Ascending aorta (tissue), 2 donors: ENCODE results near the gene MRPL45. TPM values are rescaled to one million over a fixed set of nuclear protein-coding genes. Genes with fewer than 3 reads are reported as not detected.
"Not testable (repeated sequence)": the region's sequence is repeated elsewhere in the genome, so short reads cannot be mapped to it uniquely, and the experiment has no call there.

Experiments used
- DNase-seq, 2 donors: peaks; one replicate each; pipeline ENCODE4 v3.0.0-alpha.2; 2019; ENCODE audit warnings: low spot score in 2 of 2
- H3K27ac ChIP-seq, 2 donors: fragments of 200-600 bp; sonication (generic); one replicate each; pipeline ENCODE4 v1.5.1; 2016 to 2017; ENCODE audit warnings: mild to moderate bottlenecking in 1 of 2
- H3K27me3 ChIP-seq: fragments of 200-600 bp; sonication (generic); one replicate; pipeline ENCODE4 v1.5.1; 2017
- H3K36me3 ChIP-seq, 2 donors: fragments of 200-600 bp; sonication (generic); one replicate each; pipeline ENCODE4 v1.5.1; 2016
- H3K4me1 ChIP-seq, 2 donors: fragments of 200-600 bp; sonication (generic); one replicate each; pipeline ENCODE4 v1.5.1; 2016 to 2017; ENCODE audit warnings: mild to moderate bottlenecking in 1 of 2
- H3K4me3 ChIP-seq, 2 donors: fragments of 200-600 bp; sonication (generic); one replicate each; pipeline ENCODE4 v1.5.1; 2016 to 2017; ENCODE audit warnings: mild to moderate bottlenecking in 1 of 2
- H3K9me3 ChIP-seq, 2 donors: fragments of 200-600 bp; sonication (generic); one replicate each; pipeline ENCODE4 v1.5.1; 2016
- intact Hi-C: fragments of 100-400 bp; cut with DNase I; formaldehyde crosslinking; loops from one replicate; pipeline ENCODE4 v1.15.1; 2023
- total RNA-seq: library from RNA; depleted of rRNA; stranded (reverse); fragments of >200 nt; gene quantifications from one replicate; pipeline ENCODE4 v1.1.0, GENCODE V29; 2016

MRPL45 gene
- total RNA-seq, result 27.5 TPM

GRCh38 chr17:38296834-38297517 lies at the start of gene MRPL45:
TSS of gene MRPL45 (plus strand) at chr17:38297168. CDS start at chr17:38297184, 16 bp downstream.
- H3K4me3 ChIP-seq, result peak within 1 kb of the TSS; percentile 44 to 66
- intact Hi-C loops, H3K4me1 ChIP-seq, H3K9me3 ChIP-seq, H3K27me3 ChIP-seq, H3K36me3 ChIP-seq: not testable (repeated sequence)
- H3K27ac ChIP-seq, result peak within 1 kb of the TSS; percentile 27 to 59
- peak; percentile 80 to 98 for DNase-seq

GRCh38 chr17:38253191-38253590 lies 43.8 kb upstream of the MRPL45 start:
- H3K27me3 ChIP-seq, DNase-seq, H3K27ac ChIP-seq, H3K4me1 ChIP-seq, H3K9me3 ChIP-seq, intact Hi-C loops, H3K4me3 ChIP-seq, H3K36me3 ChIP-seq: not testable (repeated sequence)

- H3K27me3 ChIP-seq, intact Hi-C loops, H3K9me3 ChIP-seq, H3K27ac ChIP-seq, DNase-seq, H3K36me3 ChIP-seq, H3K4me1 ChIP-seq, H3K4me3 ChIP-seq: not testable (repeated sequence)
These were observed 42.6 kb upstream of the MRPL45 start for GRCh38 chr17:38254357-38254756.

GRCh38 chr17:38257013-38257621 lies 39.9 kb upstream of the MRPL45 start:
- Histone ChIP-seq H3K27ac (peak overlapping the region; percentile 61 to 88), H3K4me3 (peak overlapping the region; percentile 52 to 89)
- H3K36me3 ChIP-seq, H3K27me3 ChIP-seq, intact Hi-C loops, H3K4me1 ChIP-seq, H3K9me3 ChIP-seq: not testable (repeated sequence)
- DNase-seq, result peak; percentile 33 to 90

GRCh38 chr17:38265974-38266506 lies 30.9 kb upstream of the MRPL45 start:
- DNase-seq, H3K36me3 ChIP-seq, H3K4me3 ChIP-seq, H3K4me1 ChIP-seq, H3K9me3 ChIP-seq, intact Hi-C loops, H3K27ac ChIP-seq, H3K27me3 ChIP-seq: not testable (repeated sequence)

- intact Hi-C loops, DNase-seq, H3K27me3 ChIP-seq: not testable (repeated sequence)
These were observed 30.4 kb upstream of the MRPL45 start for GRCh38 chr17:38266571-38266970.

GRCh38 chr17:38268138-38268537 lies 28.8 kb upstream of the MRPL45 start:
- H3K36me3 ChIP-seq, DNase-seq, H3K27ac ChIP-seq, H3K27me3 ChIP-seq, H3K4me3 ChIP-seq, H3K4me1 ChIP-seq, intact Hi-C loops, H3K9me3 ChIP-seq: not testable (repeated sequence)

More at GRCh38 chr17:38266571-38266970, 30.4 kb upstream of the MRPL45 start:
- not testable (repeated sequence) for H3K9me3 ChIP-seq, H3K36me3 ChIP-seq, H3K27ac ChIP-seq, H3K4me3 ChIP-seq, H3K4me1 ChIP-seq

- H3K9me3 ChIP-seq, H3K27me3 ChIP-seq, DNase-seq, H3K36me3 ChIP-seq, H3K27ac ChIP-seq, H3K4me3 ChIP-seq, H3K4me1 ChIP-seq, intact Hi-C loops: not testable (repeated sequence)
These were observed 27.9 kb upstream of the MRPL45 start for GRCh38 chr17:38269045-38269444.

- H3K4me1 ChIP-seq, H3K36me3 ChIP-seq, H3K9me3 ChIP-seq, H3K4me3 ChIP-seq, H3K27ac ChIP-seq, DNase-seq, intact Hi-C loops, H3K27me3 ChIP-seq: not testable (repeated sequence)
These were observed 27.4 kb upstream of the MRPL45 start for GRCh38 chr17:38269552-38269951.

- H3K27ac ChIP-seq, H3K27me3 ChIP-seq, intact Hi-C loops, DNase-seq, H3K9me3 ChIP-seq, H3K4me1 ChIP-seq, H3K36me3 ChIP-seq, H3K4me3 ChIP-seq: not testable (repeated sequence)
These were observed 11.0 kb upstream of the MRPL45 start for GRCh38 chr17:38285994-38286393.

GRCh38 chr17:38286501-38287091 lies 10.4 kb upstream of the MRPL45 start:
- intact Hi-C loops, H3K36me3 ChIP-seq, H3K4me1 ChIP-seq, H3K27me3 ChIP-seq, H3K9me3 ChIP-seq, H3K4me3 ChIP-seq: not testable (repeated sequence)
- peak in 1 of 2 donors; percentile 78 for DNase-seq
- peak overlapping the region in 1 of 2 donors; percentile 41 for H3K27ac ChIP-seq
